MM.1S (cell line): ENCODE measurements around the gene COLEC11.

ENCODE experiments used
- CTCF ChIP-seq: fragments of 300-600 bp; sonication (generic); IDR thresholded peaks from 2 replicates; pipeline ENCODE4 v1.5.1; 2016; ENCODE audit warnings: antibody characterized with exemption, low read length, mixed read lengths
- EZH2 ChIP-seq: fragments of 300-600 bp; sonication (generic); optimal IDR thresholded peaks from 2 replicates; pipeline ENCODE3; 2017; ENCODE audit warnings: low read depth, mild to moderate bottlenecking, antibody characterized with exemption, low read length, mixed read lengths
- EZH2phosphoT487 ChIP-seq: fragments of 300-600 bp; sonication (generic); IDR thresholded peaks from 2 replicates; pipeline ENCODE4 v1.6.1; 2018; ENCODE audit warnings: antibody characterized with exemption, low read length

DNA sequence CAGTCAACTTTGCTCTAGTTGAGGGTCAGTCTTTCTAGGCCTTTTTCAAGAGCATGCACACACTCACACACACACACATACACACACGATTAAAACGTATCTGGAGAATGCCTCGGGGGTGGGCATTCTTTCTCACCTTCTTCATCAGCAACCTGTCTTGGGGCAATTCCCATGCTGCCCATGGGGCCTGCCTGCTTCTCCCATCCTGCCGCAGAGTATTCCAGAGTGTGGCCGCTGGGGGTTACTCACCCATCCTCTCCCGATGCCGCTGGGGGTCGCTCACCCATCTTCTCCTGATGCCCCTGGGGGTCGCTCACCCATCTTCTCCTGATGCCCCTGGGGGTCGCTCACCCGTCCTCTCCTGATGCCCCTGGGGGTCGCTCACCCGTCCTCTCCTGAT is 52.3 kb downstream of the COLEC11 start:
- TF ChIP-seq CTCF = no peak
- no peak for TF ChIP-seq EZH2
- no peak for TF ChIP-seq EZH2phosphoT487
